ENCODE data around the gene LPA.
"Not testable (repeated sequence)": the region's sequence is repeated elsewhere in the genome, so short reads cannot be mapped to it uniquely, and the experiment has no call there.

Gene LPA

GRCh38 chr6:160595838-160596832 is 67.9 kb downstream of the LPA start:
- H3K4me3 ChIP-seq (ENCODE audit: low read length) = no peak overlapping the region
- no peak for DNase-seq (ENCODE audit: low read depth)
- no peak for TF ChIP-seq CTCF (IDR thresholded peaks at IDR 0.05; ENCODE audit: insufficient read depth, low read depth, low read length, missing control alignments)

- H3K4me3 ChIP-seq (ENCODE audit: low read length); DNase-seq (ENCODE audit: low read depth): not testable (repeated sequence)
Measured at GRCh38 chr6:160595297-160595696, 68.8 kb downstream of the LPA start.

GRCh38 chr6:160586374-160586773 is 77.7 kb downstream of the LPA start:
- TF ChIP-seq CTCF (IDR thresholded peaks at IDR 0.05; ENCODE audit: insufficient read depth, low read depth, low read length, missing control alignments) = no peak
- H3K4me3 ChIP-seq (ENCODE audit: low read length) = no peak overlapping the region
- no peak for DNase-seq (ENCODE audit: low read depth)

GRCh38 chr6:160583794-160584193 is 80.3 kb downstream of the LPA start:
- DNase-seq (ENCODE audit: low read depth) = peak; percentile 91
- no peak for TF ChIP-seq CTCF (IDR thresholded peaks at IDR 0.05; ENCODE audit: insufficient read depth, low read depth, low read length, missing control alignments)
- no peak overlapping the region for H3K4me3 ChIP-seq (ENCODE audit: low read length)

GRCh38 chr6:160581406-160581805 is 82.7 kb downstream of the LPA start:
- no peak overlapping the region for H3K4me3 ChIP-seq (ENCODE audit: low read length)
- no peak for TF ChIP-seq CTCF (IDR thresholded peaks at IDR 0.05; ENCODE audit: insufficient read depth, low read depth, low read length, missing control alignments)
- DNase-seq (ENCODE audit: low read depth) = no peak

GRCh38 chr6:160578515-160578914 is 85.6 kb downstream of the LPA start:
- DNase-seq (ENCODE audit: low read depth); H3K4me3 ChIP-seq (ENCODE audit: low read length): not testable (repeated sequence)

- peak; percentile 21 for DNase-seq (ENCODE audit: low read depth)
- no peak for TF ChIP-seq CTCF (IDR thresholded peaks at IDR 0.05; ENCODE audit: insufficient read depth, low read depth, low read length, missing control alignments)
- H3K4me3 ChIP-seq (ENCODE audit: low read length) = no peak overlapping the region
Measured at GRCh38 chr6:160573943-160574342, 90.1 kb downstream of the LPA start.

- not testable (repeated sequence) for DNase-seq (ENCODE audit: low read depth); H3K4me3 ChIP-seq (ENCODE audit: low read length)
Measured at GRCh38 chr6:160571201-160571600, 92.9 kb downstream of the LPA start.

Data from epithelial cell of esophagus (primary cell).